Posterior cingulate gyrus (tissue), 11 donors: ENCODE measurements around the gene TMEM184B.

Source experiments
- DNase-seq, 10 donors: peaks; one replicate each; pipeline versions ENCODE4 v3.0.0 to v3.0.0-alpha.2; 2020 to 2021; ENCODE audit warnings: mixed read lengths in 3 of 10
- intact Hi-C: fragments of 100-400 bp; cut with DNase I; formaldehyde crosslinking; loops from one replicate; pipeline ENCODE4 v1.15.1; 2023

TMEM184B gene

GRCh38 chr22:38171927-38172831 lies 100.6 kb downstream of the TMEM184B start:
- DNase-seq: peak in 2 of 10 donors; percentile 63 to 75
- intact Hi-C loops: no loop called here

DNA sequence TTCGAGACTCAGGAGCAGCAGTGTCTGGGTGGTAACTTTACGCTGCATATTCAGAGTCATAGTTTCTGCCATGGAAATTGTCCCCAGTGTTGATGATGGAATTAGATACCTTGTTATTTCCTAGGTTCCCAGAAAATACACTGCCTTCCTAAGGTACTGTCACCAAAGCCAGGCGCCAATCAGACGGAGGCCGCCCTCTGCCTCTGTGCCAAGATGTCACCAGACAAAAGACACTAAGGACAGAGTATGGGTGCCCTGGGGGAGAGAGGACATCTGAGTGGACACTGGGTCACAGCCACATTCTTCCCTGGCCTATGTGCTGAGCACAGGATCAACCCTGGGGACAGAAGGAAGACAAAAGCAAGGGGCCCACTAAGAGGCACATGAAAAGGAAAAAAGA lies 102.3 kb downstream of the TMEM184B start:
- peak in 3 of 10 donors; percentile 30 to 56 (median 52) for DNase-seq
- intact Hi-C loops: no loop called here
